NT2/D1 (cell line): ENCODE measurements around the gene PKN1.

ENCODE experiments used
- SUZ12 ChIP-seq: IDR thresholded peaks from 2 replicates; pipeline ENCODE4 v1.6.1; 2011; ENCODE audit not compliant: insufficient read length, insufficient read depth; ENCODE audit errors: extremely low read depth
- YY1 ChIP-seq: IDR thresholded peaks from 2 replicates; pipeline ENCODE4 v1.6.1; 2011; ENCODE audit not compliant: insufficient read length, insufficient read depth
- ZNF274 ChIP-seq: IDR thresholded peaks from 2 replicates; pipeline ENCODE4 v1.6.1; 2011; ENCODE audit warnings: mild to moderate bottlenecking, low read depth, low read length

- TF ChIP-seq ZNF274: no peak
- TF ChIP-seq YY1: no peak
- TF ChIP-seq SUZ12: no peak
Observed at GRCh38 chr19:14482172-14482941, 49.3 kb downstream of the PKN1 start.
